Testis (tissue), 5 donors: ENCODE results near the gene COQ7. TPM values are rescaled to one million over a fixed set of nuclear protein-coding genes. Genes with fewer than 3 reads are reported as not detected.

ENCODE experiments used
- DNase-seq: peaks from one replicate; pipeline ENCODE4 v3.0.0-alpha.2; 2019
- H3K27ac ChIP-seq, 2 donors: fragments of 200-600 bp; sonication (generic); one replicate each; pipeline ENCODE4 v1.5.1; 2019
- H3K27me3 ChIP-seq: fragments of 200-600 bp; sonication (generic); one replicate; pipeline ENCODE4 v1.5.1; 2019
- H3K36me3 ChIP-seq: fragments of 200-600 bp; sonication (generic); one replicate; pipeline ENCODE4 v1.5.1; 2017; ENCODE audit warnings: low read depth; ENCODE audit errors: missing control alignments
- H3K4me1 ChIP-seq: fragments of 200-600 bp; sonication (generic); one replicate; pipeline ENCODE4 v1.5.1; 2019
- H3K4me3 ChIP-seq, 2 donors: fragments of 200-600 bp; sonication (generic); one replicate each; pipeline ENCODE4 v1.5.1; 2017 to 2019
- H3K9me3 ChIP-seq: fragments of 200-600 bp; sonication (generic); one replicate; pipeline ENCODE4 v1.5.1; 2017
- CTCF ChIP-seq, 3 experiments: fragments of 450-650 bp in 2 of 3; fragments of 200-600 bp in 1 of 3; sonication (generic) in 1 of 3; IDR thresholded peaks; one replicate each; pipeline ENCODE4 v1.5.1; 2016 to 2019; ENCODE audit warnings: antibody characterized with exemption in 3 of 3, mild to moderate bottlenecking in 2 of 3, moderate library complexity in 1 of 3
- POLR2A ChIP-seq: fragments of 450-650 bp; IDR thresholded peaks from one replicate; pipeline ENCODE4 v1.6.1; 2017; ENCODE audit warnings: antibody characterized with exemption, mild to moderate bottlenecking, moderate library complexity
- WGBS, 2 donors: methylation state at CpG; one replicate each; pipeline ENCODE4 v1.1.5; 2018; 5-methylcytosine and 5-hydroxymethylcytosine counted together
- intact Hi-C: fragments of 100-400 bp; cut with DNase I; formaldehyde crosslinking; loops from one replicate; pipeline ENCODE4 v1.15.1; 2023; ENCODE audit warnings: low total_unique reads
- long read RNA-seq, 2 donors: transcript quantifications; one replicate each; lab custom pipeline, GENCODE V29; 2026
- polyA plus RNA-seq: library from polyadenylated mRNA; stranded (reverse); fragments of 350-450 nt; fragmentation: Illumina TruSeq; extraction: RNeasy Lipid Tissue Mini Kit (QIAGEN cat#74804); gene quantifications from one replicate; pipeline ENCODE4 v1.2.3, GENCODE V29; 2014; ENCODE audit warnings: low read depth, low replicate concordance; ENCODE audit not compliant: insufficient read depth
- total RNA-seq, 2 donors: library from RNA; depleted of rRNA; stranded (reverse); fragments of >200 nt; gene quantifications; one replicate each; pipeline ENCODE4 v1.2.3, GENCODE V29; 2016

Gene COQ7
- total RNA-seq = 10 to 100 TPM; 42.0 to 53.6 TPM
- polyA plus RNA-seq = 58.4 TPM
- long read RNA-seq, donor 1, transcript COQ7-201 (6 exons, 2,657 nt) = major isoform, 7 of 10 reads
- long read RNA-seq, donor 1, partial matches to known transcripts = 0 of 10 reads
- long read RNA-seq, donor 1, other reads (novel, unspliced or antisense) = 0 of 10 reads
- long read RNA-seq, donor 2, transcript COQ7-201 (6 exons, 2,657 nt) = major isoform, 6 of 8 reads
- long read RNA-seq, donor 2, partial matches to known transcripts = 0 of 8 reads
- long read RNA-seq, donor 2, other reads (novel, unspliced or antisense) = 0 of 8 reads

GRCh38 chr16:19067349-19068236, at the start of gene COQ7:
Gene COQ7, plus strand, starts transcription at chr16:19067614. Its CDS starts 51 bp downstream, at chr16:19067665.
- H3K36me3 ChIP-seq = no peaks in the 10 kb centered on the region
- H3K27ac ChIP-seq = peak within 1 kb of the TSS; percentile 99 to 100
- intact Hi-C loops = no loop called here
- H3K9me3 ChIP-seq = no peaks in the 10 kb centered on the region
- peak; percentile 99 for DNase-seq
- peak within 1 kb of the TSS; percentile 87 to 91 for H3K4me3 ChIP-seq
- peak in 1 of 3 experiments; percentile 38 for TF ChIP-seq CTCF (IDR thresholded peaks at IDR 0.05)
- peak; percentile 2 for TF ChIP-seq POLR2A
- 0% methylated on average over 25 to 67 of the region's 68 CpGs for whole genome bisulfite sequencing, 2 donors
- H3K27me3 ChIP-seq = no peaks in the 10 kb centered on the region
- H3K4me1 ChIP-seq = peaks cover 11% of the 10 kb centered on the region

GRCh38 chr16:19020689-19021088, 46.7 kb upstream of the COQ7 start:
- Histone ChIP-seq H3K36me3 (no peaks in the 10 kb centered on the region), H3K27ac (no peak overlapping the region), H3K4me1 (no peaks in the 10 kb centered on the region), H3K27me3 (no peaks in the 10 kb centered on the region), H3K9me3 (no peaks in the 10 kb centered on the region), H3K4me3 (no peak overlapping the region)
- DNase-seq = no peak
- TF ChIP-seq POLR2A (no peak), CTCF (IDR thresholded peaks at IDR 0.05) (no peak)
- intact Hi-C loops = no loop called here
- 92 to 94% methylated on average over 4 of the region's 4 CpGs for WGBS, 2 donors

- WGBS, 2 donors = 83 to 89% methylated on average over 4 of the region's 4 CpGs
- H3K4me1 ChIP-seq = no peaks in the 10 kb centered on the region
- no peak overlapping the region for H3K27ac ChIP-seq
- no peaks in the 10 kb centered on the region for H3K27me3 ChIP-seq
- DNase-seq = no peak
- no peaks in the 10 kb centered on the region for H3K9me3 ChIP-seq
- intact Hi-C loops = no loop called here
- TF ChIP-seq CTCF (IDR thresholded peaks at IDR 0.05) (no peak), POLR2A (no peak)
- H3K36me3 ChIP-seq = no peaks in the 10 kb centered on the region
- no peak overlapping the region for H3K4me3 ChIP-seq
Measured at GRCh38 chr16:19021747-19022146, 45.7 kb upstream of the COQ7 start.

- Histone ChIP-seq H3K9me3 (no peaks in the 10 kb centered on the region), H3K27me3 (no peaks in the 10 kb centered on the region), H3K27ac (no peak overlapping the region), H3K36me3 (no peaks in the 10 kb centered on the region), H3K4me3 (no peak overlapping the region), H3K4me1 (no peaks in the 10 kb centered on the region)
- intact Hi-C loops = no loop called here
- no peak for TF ChIP-seq CTCF (IDR thresholded peaks at IDR 0.05)
- no peak for TF ChIP-seq POLR2A
- 38 to 45% methylated on average over 3 of the region's 3 CpGs for WGBS, 2 donors
- DNase-seq = no peak
Measured at GRCh38 chr16:19027416-19027815, 40.0 kb upstream of the COQ7 start.
